ENCODE measurements around the gene FXYD6. TPM values are rescaled to one million over a fixed set of nuclear protein-coding genes. Genes with fewer than 3 reads are reported as not detected.

Gene FXYD6
- total and polyA plus RNA-seq, 4 donors: 37.0 to 70.0 (median 43.9) TPM

DNA sequence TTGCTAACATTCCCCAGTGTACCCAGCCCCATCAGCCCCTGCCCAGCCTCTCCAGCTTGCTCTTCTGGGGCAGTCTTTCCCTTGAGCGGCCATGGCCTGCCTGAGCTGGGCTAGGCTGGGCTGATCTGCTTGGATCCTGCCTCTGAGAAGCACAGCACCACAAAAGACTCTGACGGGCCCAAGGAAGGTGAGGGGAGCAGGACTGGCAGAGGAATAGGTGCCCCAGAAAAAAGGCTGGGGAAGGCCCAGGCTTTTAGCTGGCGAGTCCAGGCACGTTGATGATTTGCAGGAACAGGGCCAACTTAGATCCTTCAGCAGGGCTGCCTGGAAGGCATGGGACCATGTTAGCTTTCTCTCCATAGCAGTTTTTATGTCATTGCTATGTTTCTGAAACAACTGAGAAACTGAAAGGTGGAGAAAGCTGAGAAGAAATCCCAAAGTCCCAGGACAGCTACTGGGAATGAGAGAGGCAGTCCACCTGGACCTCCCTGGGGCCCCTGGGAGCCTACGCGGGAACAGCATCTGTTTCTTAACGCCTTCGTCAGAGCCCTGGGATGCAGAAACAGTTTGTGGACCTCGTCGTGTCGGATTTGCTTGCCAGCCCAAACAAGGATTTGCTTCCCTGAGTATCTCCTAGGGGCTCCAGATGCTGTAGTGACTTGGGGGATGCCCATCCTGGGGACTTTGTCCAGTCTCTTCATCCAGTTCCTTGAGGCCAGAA lies 24.4 kb upstream of the FXYD6 start:
- WGBS, 2 donors: 91 to 94% methylated on average over 11 of the region's 11 CpGs
- no peak for ATAC-seq (ENCODE audit: insufficient read depth, low FRiP score)
- no peak for DNase-seq
- H3K4me3 ChIP-seq: no peak overlapping the region
- H3K36me3 ChIP-seq (ENCODE audit: control insufficient read depth in 4 of 4, insufficient read depth in 4 of 4, low read length in 4 of 4): no peaks in the 10 kb centered on the region
- no peak overlapping the region for H3K27ac ChIP-seq (ENCODE audit: low read depth in 1 of 2, low read length in 1 of 2)
- H3K27me3 ChIP-seq (ENCODE audit: control insufficient read depth in 3 of 3, insufficient read depth in 3 of 3, low read length in 2 of 3): no peaks in the 10 kb centered on the region
- H3K9me3 ChIP-seq (ENCODE audit: control insufficient read depth in 4 of 4, insufficient read depth in 3 of 4, low read length in 3 of 4): no peaks in the 10 kb centered on the region
- TF ChIP-seq, protein P1, sequence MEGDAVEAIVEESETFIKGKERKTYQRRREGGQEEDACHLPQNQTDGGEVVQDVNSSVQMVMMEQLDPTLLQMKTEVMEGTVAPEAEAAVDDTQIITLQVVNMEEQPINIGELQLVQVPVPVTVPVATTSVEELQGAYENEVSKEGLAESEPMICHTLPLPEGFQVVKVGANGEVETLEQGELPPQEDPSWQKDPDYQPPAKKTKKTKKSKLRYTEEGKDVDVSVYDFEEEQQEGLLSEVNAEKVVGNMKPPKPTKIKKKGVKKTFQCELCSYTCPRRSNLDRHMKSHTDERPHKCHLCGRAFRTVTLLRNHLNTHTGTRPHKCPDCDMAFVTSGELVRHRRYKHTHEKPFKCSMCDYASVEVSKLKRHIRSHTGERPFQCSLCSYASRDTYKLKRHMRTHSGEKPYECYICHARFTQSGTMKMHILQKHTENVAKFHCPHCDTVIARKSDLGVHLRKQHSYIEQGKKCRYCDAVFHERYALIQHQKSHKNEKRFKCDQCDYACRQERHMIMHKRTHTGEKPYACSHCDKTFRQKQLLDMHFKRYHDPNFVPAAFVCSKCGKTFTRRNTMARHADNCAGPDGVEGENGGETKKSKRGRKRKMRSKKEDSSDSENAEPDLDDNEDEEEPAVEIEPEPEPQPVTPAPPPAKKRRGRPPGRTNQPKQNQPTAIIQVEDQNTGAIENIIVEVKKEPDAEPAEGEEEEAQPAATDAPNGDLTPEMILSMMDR (IDR thresholded peaks at IDR 0.05; ENCODE audit: control extremely low read depth, extremely low read depth): no peak
- H3K9ac ChIP-seq (ENCODE audit: insufficient read depth in 1 of 2, low read length in 2 of 2): no peak overlapping the region
- peaks cover 0 to 6% (median 0%) of the 10 kb centered on the region in 5 donors for H3K4me1 ChIP-seq (ENCODE audit: control insufficient read depth in 5 of 5, insufficient read depth in 5 of 5, low read length in 5 of 5)

DNA sequence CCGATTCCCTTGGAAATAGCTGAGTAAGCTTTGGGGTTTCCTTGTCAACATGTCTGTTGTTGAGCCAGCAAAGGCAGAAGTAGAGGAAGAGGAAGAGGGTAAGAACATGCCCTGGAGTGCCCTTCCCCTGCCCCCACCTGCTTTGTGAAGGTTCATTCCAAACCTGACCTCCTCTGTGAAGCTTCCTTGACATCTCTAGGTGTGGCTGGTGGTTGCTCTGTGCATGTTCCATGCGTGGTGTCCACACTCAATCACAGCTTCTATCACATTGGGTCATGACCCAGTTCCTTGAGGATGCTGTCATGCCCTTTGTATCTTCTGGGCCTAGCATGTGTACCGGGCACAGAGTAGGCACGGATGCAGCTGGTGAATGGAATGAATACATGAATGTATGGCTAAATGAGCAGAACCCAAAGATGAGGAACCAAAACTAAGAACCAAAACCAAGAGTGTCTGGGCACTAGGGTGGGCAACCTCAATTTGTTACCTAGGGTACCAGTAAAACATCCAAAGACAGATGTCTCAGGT lies 23.7 kb upstream of the FXYD6 start:
- Histone ChIP-seq H3K27me3 (ENCODE audit: control insufficient read depth in 3 of 3, insufficient read depth in 3 of 3, low read length in 2 of 3) (no peaks in the 10 kb centered on the region), H3K27ac (ENCODE audit: low read depth in 1 of 2, low read length in 1 of 2) (no peak overlapping the region), H3K9ac (ENCODE audit: insufficient read depth in 1 of 2, low read length in 2 of 2) (no peak overlapping the region), H3K36me3 (ENCODE audit: control insufficient read depth in 4 of 4, insufficient read depth in 4 of 4, low read length in 4 of 4) (no peaks in the 10 kb centered on the region), H3K4me1 (ENCODE audit: control insufficient read depth in 5 of 5, insufficient read depth in 5 of 5, low read length in 5 of 5) (peaks cover 0 to 6% (median 0%) of the 10 kb centered on the region in 5 donors), H3K4me3 (no peak overlapping the region), H3K9me3 (ENCODE audit: control insufficient read depth in 4 of 4, insufficient read depth in 3 of 4, low read length in 3 of 4) (no peaks in the 10 kb centered on the region)
- no peak for ATAC-seq (ENCODE audit: insufficient read depth, low FRiP score)
- WGBS, 2 donors: 70 to 82% methylated on average over 4 of the region's 4 CpGs
- DNase-seq: no peak
- TF ChIP-seq, protein P1 (IDR thresholded peaks at IDR 0.05; ENCODE audit: control extremely low read depth, extremely low read depth): no peak

DNA sequence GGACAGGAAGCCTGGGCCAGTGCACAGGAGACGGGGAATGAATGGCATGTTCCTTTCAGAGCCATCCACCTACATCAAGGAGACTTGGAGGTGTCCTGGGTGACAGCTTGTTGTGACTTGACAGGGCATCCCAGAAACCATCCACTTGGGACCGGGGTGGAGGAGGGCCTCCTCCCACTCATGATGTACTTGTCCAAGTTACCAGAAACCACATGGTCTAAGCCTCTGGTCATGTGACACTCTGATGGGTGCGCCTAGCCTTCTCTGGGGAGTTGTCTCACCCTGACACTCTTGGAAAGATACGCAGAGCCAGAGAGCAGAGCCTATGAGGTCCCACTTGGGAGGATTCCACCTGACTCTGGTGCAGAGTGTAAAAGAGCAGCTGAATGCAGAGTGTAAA lies 21.6 kb upstream of the FXYD6 start:
- H3K4me1 ChIP-seq (ENCODE audit: control insufficient read depth in 5 of 5, insufficient read depth in 5 of 5, low read length in 5 of 5): peaks cover 0 to 6% (median 0%) of the 10 kb centered on the region in 5 donors
- ATAC-seq (ENCODE audit: insufficient read depth, low FRiP score): no peak
- no peak for DNase-seq

More for the DNA sequence above, 21.6 kb upstream of the FXYD6 start:
- Histone ChIP-seq H3K27me3 (ENCODE audit: control insufficient read depth in 3 of 3, insufficient read depth in 3 of 3, low read length in 2 of 3) (no peaks in the 10 kb centered on the region), H3K9ac (ENCODE audit: insufficient read depth in 1 of 2, low read length in 2 of 2) (no peak overlapping the region), H3K36me3 (ENCODE audit: control insufficient read depth in 4 of 4, insufficient read depth in 4 of 4, low read length in 4 of 4) (no peaks in the 10 kb centered on the region), H3K4me3 (no peak overlapping the region), H3K9me3 (ENCODE audit: control insufficient read depth in 4 of 4, insufficient read depth in 3 of 4, low read length in 3 of 4) (no peaks in the 10 kb centered on the region), H3K27ac (ENCODE audit: low read depth in 1 of 2, low read length in 1 of 2) (no peak overlapping the region)
- TF ChIP-seq, protein P1 (IDR thresholded peaks at IDR 0.05; ENCODE audit: control extremely low read depth, extremely low read depth): no peak
- 86 to 89% methylated on average over 4 of the region's 4 CpGs for WGBS, 2 donors
